HEK293 (cell line): ENCODE measurements around the gene UBAC2.

Source experiments
- CTCF ChIA-PET: fragments of 350-600 bp; formaldehyde crosslinking; extraction: SDS; loops from one replicate; lab custom pipeline; 2021; ENCODE audit warnings: antibody characterized with exemption; lab: Yijun Ruan, JAX
- POLR2A ChIA-PET: fragments of 300-600 bp; formaldehyde crosslinking; extraction: SDS; loops from one replicate; lab custom pipeline; 2020; ENCODE audit warnings: antibody characterized with exemption, inconsistent platforms; lab: Yijun Ruan, JAX
- H3K27ac ChIP-seq: fragments of 200-500 bp; sonication (Bioruptor generic); 2 replicates; pipeline ENCODE4 v1.5.1; 2014; ENCODE audit warnings: low read depth, low read length, control low read depth, inconsistent platforms; ENCODE audit errors: extremely low read depth
- H3K36me3 ChIP-seq, 2 experiments: fragments of 200-500 bp in 1 of 2; sonication (Bioruptor generic) in 1 of 2; 1 replicate in 1 of 2; 2 replicates in 1 of 2; pipeline ENCODE4 v1.5.1; 2014 to 2017; ENCODE audit warnings: inconsistent platforms in 2 of 2, low read length in 2 of 2; ENCODE audit not compliant: control insufficient read depth in 2 of 2, insufficient read depth in 1 of 2
- H3K4me1 ChIP-seq: fragments of 200-500 bp; sonication (Bioruptor generic); 2 replicates; pipeline ENCODE4 v1.5.1; 2014; ENCODE audit warnings: mild to moderate bottlenecking, low read length, inconsistent platforms; ENCODE audit not compliant: control insufficient read depth, insufficient read depth
- H3K4me3 ChIP-seq: 2 replicates; pipeline ENCODE4 v1.5.1; 2011; ENCODE audit warnings: low read depth, mild to moderate bottlenecking, control low read depth, low read length, moderate library complexity
- H3K9me3 ChIP-seq: fragments of 200-500 bp; sonication (Bioruptor generic); 2 replicates; pipeline ENCODE4 v1.5.1; 2014; ENCODE audit warnings: low read depth, low read length, inconsistent platforms; ENCODE audit not compliant: control insufficient read depth, insufficient read depth
- BCL11A ChIP-seq: fragments of 450-650 bp; formaldehyde crosslinking; IDR thresholded peaks from 2 replicates; pipeline ENCODE4 v1.5.1; 2016; ENCODE audit warnings: low read depth, missing biosample characterization, missing genetic modification characterization
- HIC1 ChIP-seq: fragments of 450-650 bp; formaldehyde crosslinking; IDR thresholded peaks from 2 replicates; pipeline ENCODE4 v1.5.1; 2016; ENCODE audit warnings: missing biosample characterization, missing genetic modification characterization
- KLF10 ChIP-seq: fragments of 450-650 bp; IDR thresholded peaks from 2 replicates; pipeline ENCODE4 v1.5.1; 2018; ENCODE audit warnings: missing biosample characterization, mild to moderate bottlenecking, missing genetic modification characterization
- KLF17 ChIP-seq: fragments of 450-650 bp; formaldehyde crosslinking; IDR thresholded peaks from 2 replicates; pipeline ENCODE4 v1.5.1; 2016; ENCODE audit warnings: missing biosample characterization, missing genetic modification characterization
- PBX3 ChIP-seq: sonication (generic); formaldehyde crosslinking; IDR thresholded peaks from 2 replicates; pipeline ENCODE4 v1.8.1; 2022; ENCODE audit warnings: mild to moderate bottlenecking, moderate library complexity, missing genetic modification reagents
- SALL2 ChIP-seq: fragments of 450-650 bp; formaldehyde crosslinking; IDR thresholded peaks from 2 replicates; pipeline ENCODE4 v1.5.0; 2017; ENCODE audit warnings: missing biosample characterization, mild to moderate bottlenecking, missing genetic modification characterization, borderline replicate concordance
- SP7 ChIP-seq: fragments of 450-650 bp; formaldehyde crosslinking; IDR thresholded peaks from 2 replicates; pipeline ENCODE4 v1.5.1; 2016; ENCODE audit warnings: missing biosample characterization, missing genetic modification characterization
- ZBTB10 ChIP-seq: fragments of 450-650 bp; formaldehyde crosslinking; IDR thresholded peaks from 2 replicates; pipeline ENCODE4 v1.5.1; 2016; ENCODE audit warnings: missing biosample characterization, missing genetic modification characterization
- ZNF169 ChIP-seq: fragments of 450-650 bp; formaldehyde crosslinking; IDR thresholded peaks from 2 replicates; pipeline ENCODE4 v1.5.1; 2016; ENCODE audit warnings: missing biosample characterization, missing genetic modification characterization
- ZNF223 ChIP-seq: fragments of 450-650 bp; formaldehyde crosslinking; IDR thresholded peaks from 2 replicates; pipeline ENCODE4 v1.5.1; 2016; ENCODE audit warnings: missing biosample characterization, missing genetic modification characterization
- ZNF398 ChIP-seq: fragments of 450-650 bp; formaldehyde crosslinking; IDR thresholded peaks from 2 replicates; pipeline ENCODE4 v1.5.1; 2017; ENCODE audit warnings: missing biosample characterization, missing genetic modification characterization
- ZNF510 ChIP-seq: fragments of 450-650 bp; formaldehyde crosslinking; IDR thresholded peaks from 2 replicates; pipeline ENCODE4 v1.5.1; 2018; ENCODE audit warnings: mild to moderate bottlenecking, missing genetic modification characterization, missing biosample characterization; ENCODE audit not compliant: insufficient replicate concordance
- ZNF660 ChIP-seq: fragments of 450-650 bp; IDR thresholded peaks from 2 replicates; pipeline ENCODE4 v1.5.1; 2018; ENCODE audit warnings: missing biosample characterization, mild to moderate bottlenecking, missing genetic modification characterization
- ZNF692 ChIP-seq: fragments of 450-650 bp; formaldehyde crosslinking; IDR thresholded peaks from 2 replicates; pipeline ENCODE4 v1.5.1; 2016; ENCODE audit warnings: missing biosample characterization, missing genetic modification characterization
- ZNF830 ChIP-seq: fragments of 450-650 bp; IDR thresholded peaks from 2 replicates; pipeline ENCODE4 v1.5.0; 2018; ENCODE audit warnings: missing biosample characterization, missing genetic modification characterization, low read depth, mild to moderate bottlenecking, moderate library complexity

The UBAC2 gene

GRCh38 chr13:99347911-99348451, 147.3 kb downstream of the UBAC2 start:
- H3K4me3 ChIP-seq: no peak overlapping the region
- no peaks in the 10 kb centered on the region for H3K4me1 ChIP-seq
- ChIA-PET POLR2A (no interaction called here), CTCF (no interaction called here)
- H3K9me3 ChIP-seq: no peaks in the 10 kb centered on the region
- peaks cover 0 to 13% of the 10 kb centered on the region in 2 experiments; a peak in 1 of 3 replicates for H3K36me3 ChIP-seq
- H3K27ac ChIP-seq: no peak overlapping the region
- TF ChIP-seq ZBTB10 (tag by site-specific recombination): no peak
- TF ChIP-seq ZNF660 (tag by site-specific recombination): no peak
- no peak for TF ChIP-seq HIC1 (tag by site-specific recombination)
- no peak for TF ChIP-seq ZNF830 (tag by site-specific recombination)
- no peak for TF ChIP-seq SP7 (tag by site-specific recombination)
- TF ChIP-seq ZNF398 (tag by site-specific recombination): no peak
- no peak for TF ChIP-seq ZNF223
- TF ChIP-seq BCL11A (tag by site-specific recombination): no peak
- TF ChIP-seq ZNF510: no peak
- TF ChIP-seq SALL2 (tag by site-specific recombination): no peak
- no peak for TF ChIP-seq KLF10 (tag by site-specific recombination)
- TF ChIP-seq PBX3 (CRISPR knock-in tag): no peak
- TF ChIP-seq ZNF169 (tag by site-specific recombination): no peak
- TF ChIP-seq KLF17: no peak
- no peak for TF ChIP-seq ZNF692 (tag by site-specific recombination)
